Measurements from ENCODE around the gene LZTR1.

- TF ChIP-seq POLR2A (IDR thresholded peaks at IDR 0.05) (no peak), CTCF (IDR thresholded peaks at IDR 0.05) (no peak)
These were observed 65.1 kb downstream of the LZTR1 start for GRCh38 chr22:21047035-21047661.

Measured in uterus (tissue), 2 donors.